ENCODE measurements around the gene PHF19. TPM values are rescaled to one million over a fixed set of nuclear protein-coding genes. Genes with fewer than 3 reads are reported as not detected.

Gene PHF19
- total RNA-seq, 4 donors from 2014 or later, result 9.2 to 12.5 (median 10.8) TPM

DNA sequence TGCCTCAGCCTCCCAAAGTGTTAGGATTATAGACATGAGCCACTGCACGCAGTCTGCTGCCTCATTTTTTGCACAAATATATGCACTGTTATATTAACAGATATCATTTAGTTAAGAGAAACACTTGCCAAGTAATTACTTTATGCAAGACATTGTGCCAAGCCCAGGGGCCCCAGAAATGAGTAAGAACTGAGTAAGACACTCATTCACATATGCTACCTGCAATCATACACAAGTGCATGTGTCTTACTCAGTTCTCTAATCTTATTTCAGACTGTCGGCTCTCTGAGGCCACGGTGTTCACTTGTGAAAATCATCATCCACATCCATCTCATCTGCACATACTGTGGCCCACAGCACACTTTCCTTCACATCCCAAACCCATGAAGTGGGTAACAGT, 33.7 kb upstream of the PHF19 start:
- in situ Hi-C loops (cut with MboI; ENCODE audit: low sequenced_read_pairs in 4 of 4), result no loop called here
- Histone ChIP-seq H3K27ac (no peak overlapping the region), H3K36me3 (no peaks in the 10 kb centered on the region), H3K4me3 (no peak overlapping the region), H3K9me3 (no peaks in the 10 kb centered on the region), H3K4me1 (no peaks in the 10 kb centered on the region), H3K27me3 (no peaks in the 10 kb centered on the region)
- no peak for TF ChIP-seq POLR2A (IDR thresholded peaks at IDR 0.05)
- TF ChIP-seq, protein P1, sequence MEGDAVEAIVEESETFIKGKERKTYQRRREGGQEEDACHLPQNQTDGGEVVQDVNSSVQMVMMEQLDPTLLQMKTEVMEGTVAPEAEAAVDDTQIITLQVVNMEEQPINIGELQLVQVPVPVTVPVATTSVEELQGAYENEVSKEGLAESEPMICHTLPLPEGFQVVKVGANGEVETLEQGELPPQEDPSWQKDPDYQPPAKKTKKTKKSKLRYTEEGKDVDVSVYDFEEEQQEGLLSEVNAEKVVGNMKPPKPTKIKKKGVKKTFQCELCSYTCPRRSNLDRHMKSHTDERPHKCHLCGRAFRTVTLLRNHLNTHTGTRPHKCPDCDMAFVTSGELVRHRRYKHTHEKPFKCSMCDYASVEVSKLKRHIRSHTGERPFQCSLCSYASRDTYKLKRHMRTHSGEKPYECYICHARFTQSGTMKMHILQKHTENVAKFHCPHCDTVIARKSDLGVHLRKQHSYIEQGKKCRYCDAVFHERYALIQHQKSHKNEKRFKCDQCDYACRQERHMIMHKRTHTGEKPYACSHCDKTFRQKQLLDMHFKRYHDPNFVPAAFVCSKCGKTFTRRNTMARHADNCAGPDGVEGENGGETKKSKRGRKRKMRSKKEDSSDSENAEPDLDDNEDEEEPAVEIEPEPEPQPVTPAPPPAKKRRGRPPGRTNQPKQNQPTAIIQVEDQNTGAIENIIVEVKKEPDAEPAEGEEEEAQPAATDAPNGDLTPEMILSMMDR (IDR thresholded peaks at IDR 0.05 in 4 of 5, conservative IDR thresholded peaks at IDR 0.05 in 1 of 5), result no peak
- intact Hi-C loops (cut with DNase I; ENCODE audit: low total_unique reads), result no loop called here
- ATAC-seq (no peak), DNase-seq (no peak)

DNA sequence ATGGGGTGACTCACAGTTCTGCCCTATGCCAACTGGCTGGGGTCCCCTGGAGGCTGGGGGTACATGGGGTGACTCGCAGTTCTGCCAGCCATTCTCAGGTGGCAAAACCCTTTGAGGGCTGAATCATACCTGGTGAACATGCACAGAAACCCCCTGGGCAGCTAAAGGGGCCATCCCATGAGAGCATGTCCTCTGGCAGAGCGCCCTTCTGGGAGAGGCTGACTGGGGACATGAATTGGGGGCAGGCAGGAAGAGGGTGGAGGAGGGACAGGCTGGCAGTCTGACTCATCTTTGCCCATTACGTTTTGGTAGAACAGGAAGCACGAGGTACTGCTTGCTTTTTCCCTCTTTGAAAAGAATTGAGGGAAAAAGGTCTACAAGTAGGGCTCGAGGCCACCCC, 32.9 kb upstream of the PHF19 start:
- in situ Hi-C loops (cut with MboI; ENCODE audit: low sequenced_read_pairs in 4 of 4), result no loop called here
- Histone ChIP-seq H3K4me3 (no peak overlapping the region), H3K4me1 (no peaks in the 10 kb centered on the region), H3K27me3 (no peaks in the 10 kb centered on the region), H3K9me3 (no peaks in the 10 kb centered on the region), H3K36me3 (no peaks in the 10 kb centered on the region), H3K27ac (no peak overlapping the region)
- no peak for ATAC-seq
- no peak for TF ChIP-seq POLR2A (IDR thresholded peaks at IDR 0.05)
- TF ChIP-seq, protein P1 (IDR thresholded peaks at IDR 0.05 in 4 of 5, conservative IDR thresholded peaks at IDR 0.05 in 1 of 5), result no peak
- intact Hi-C loops (cut with DNase I; ENCODE audit: low total_unique reads), result no loop called here
- no peak for DNase-seq

DNA sequence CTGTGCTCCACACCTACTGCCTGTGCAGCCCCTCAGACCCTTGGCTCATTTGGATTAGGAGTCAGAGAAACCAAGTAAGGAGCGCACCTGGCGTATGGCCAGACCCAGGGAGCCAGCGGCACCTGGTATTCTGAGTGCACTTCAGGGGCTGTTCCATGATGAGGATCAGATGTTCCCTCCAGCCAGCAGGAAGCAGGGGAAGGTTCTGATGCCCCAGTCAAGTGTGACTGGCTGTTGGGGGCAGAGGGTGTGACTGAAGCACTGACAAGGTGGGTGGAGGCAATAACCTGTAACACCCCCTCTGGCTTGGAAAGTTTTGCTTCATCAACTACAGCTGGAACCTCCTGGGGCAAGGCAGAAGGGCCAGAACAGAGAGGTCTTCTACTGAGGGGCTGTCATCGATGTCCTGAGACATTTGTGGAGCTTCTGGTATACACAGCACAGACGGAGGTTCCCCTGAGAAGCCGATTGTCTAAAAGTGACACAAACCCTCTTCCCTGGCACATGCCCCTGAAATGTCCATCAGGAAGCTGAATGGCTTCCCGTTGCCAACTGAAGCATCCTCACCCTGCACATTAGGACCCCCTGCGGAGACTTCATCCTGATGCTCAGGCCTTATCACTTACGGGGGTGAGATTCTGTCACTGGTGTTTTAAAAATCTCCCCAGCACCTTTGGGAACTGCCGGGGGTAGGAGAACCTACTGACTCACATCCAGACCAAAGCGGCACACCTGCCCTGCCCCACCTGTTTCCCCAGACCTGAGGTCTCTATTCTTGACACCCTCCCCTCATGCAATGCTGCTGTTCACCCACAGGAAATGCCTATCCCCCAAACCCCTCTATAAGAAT, 28.6 kb upstream of the PHF19 start:
- in situ Hi-C loops (cut with MboI; ENCODE audit: low sequenced_read_pairs in 4 of 4) (no loop called here), intact Hi-C loops (cut with DNase I; ENCODE audit: low total_unique reads) (no loop called here)
- Histone ChIP-seq H3K4me3 (no peak overlapping the region), H3K27ac (no peak overlapping the region), H3K36me3 (no peaks in the 10 kb centered on the region), H3K9me3 (no peaks in the 10 kb centered on the region), H3K27me3 (no peaks in the 10 kb centered on the region), H3K4me1 (no peaks in the 10 kb centered on the region)
- ATAC-seq (no peak), DNase-seq (no peak)
- TF ChIP-seq, protein P1 (IDR thresholded peaks at IDR 0.05 in 4 of 5, conservative IDR thresholded peaks at IDR 0.05 in 1 of 5), result no peak
- TF ChIP-seq POLR2A (IDR thresholded peaks at IDR 0.05), result no peak

DNA sequence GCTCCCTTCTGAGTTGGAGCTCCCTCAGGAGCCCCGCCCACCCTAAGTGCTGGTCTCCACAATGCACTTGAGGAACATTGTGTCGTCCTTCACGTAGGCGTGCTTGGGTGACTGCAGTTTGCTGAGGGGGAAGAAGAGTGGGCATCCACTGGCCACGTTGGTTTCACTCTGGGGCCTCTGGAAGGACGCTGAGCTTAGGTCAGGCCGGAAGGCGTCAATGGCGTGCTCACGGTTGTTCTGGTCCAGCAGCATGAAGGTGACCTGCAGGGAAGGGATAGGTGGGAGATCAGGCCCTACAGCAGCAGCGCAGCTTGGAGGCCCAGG, 28.0 kb upstream of the PHF19 start:
- Histone ChIP-seq H3K27ac (no peak overlapping the region), H3K9me3 (no peaks in the 10 kb centered on the region), H3K4me1 (no peaks in the 10 kb centered on the region), H3K4me3 (no peak overlapping the region), H3K36me3 (no peaks in the 10 kb centered on the region), H3K27me3 (no peaks in the 10 kb centered on the region)
- DNase-seq (no peak), ATAC-seq (no peak)
- TF ChIP-seq, protein P1 (IDR thresholded peaks at IDR 0.05 in 4 of 5, conservative IDR thresholded peaks at IDR 0.05 in 1 of 5), result no peak
- no peak for TF ChIP-seq POLR2A (IDR thresholded peaks at IDR 0.05)
- intact Hi-C loops (cut with DNase I; ENCODE audit: low total_unique reads), result no loop called here
- in situ Hi-C loops (cut with MboI; ENCODE audit: low sequenced_read_pairs in 4 of 4), result no loop called here
